ENCODE results near the gene CTIF. TPM values are rescaled to one million over a fixed set of nuclear protein-coding genes. Genes with fewer than 3 reads are reported as not detected.
"Not testable (repeated sequence)": the region's sequence is repeated elsewhere in the genome, so short reads cannot be mapped to it uniquely, and the experiment has no call there.

CTIF gene
- polyA plus RNA-seq, 1 donor, result 18.9 TPM

DNA sequence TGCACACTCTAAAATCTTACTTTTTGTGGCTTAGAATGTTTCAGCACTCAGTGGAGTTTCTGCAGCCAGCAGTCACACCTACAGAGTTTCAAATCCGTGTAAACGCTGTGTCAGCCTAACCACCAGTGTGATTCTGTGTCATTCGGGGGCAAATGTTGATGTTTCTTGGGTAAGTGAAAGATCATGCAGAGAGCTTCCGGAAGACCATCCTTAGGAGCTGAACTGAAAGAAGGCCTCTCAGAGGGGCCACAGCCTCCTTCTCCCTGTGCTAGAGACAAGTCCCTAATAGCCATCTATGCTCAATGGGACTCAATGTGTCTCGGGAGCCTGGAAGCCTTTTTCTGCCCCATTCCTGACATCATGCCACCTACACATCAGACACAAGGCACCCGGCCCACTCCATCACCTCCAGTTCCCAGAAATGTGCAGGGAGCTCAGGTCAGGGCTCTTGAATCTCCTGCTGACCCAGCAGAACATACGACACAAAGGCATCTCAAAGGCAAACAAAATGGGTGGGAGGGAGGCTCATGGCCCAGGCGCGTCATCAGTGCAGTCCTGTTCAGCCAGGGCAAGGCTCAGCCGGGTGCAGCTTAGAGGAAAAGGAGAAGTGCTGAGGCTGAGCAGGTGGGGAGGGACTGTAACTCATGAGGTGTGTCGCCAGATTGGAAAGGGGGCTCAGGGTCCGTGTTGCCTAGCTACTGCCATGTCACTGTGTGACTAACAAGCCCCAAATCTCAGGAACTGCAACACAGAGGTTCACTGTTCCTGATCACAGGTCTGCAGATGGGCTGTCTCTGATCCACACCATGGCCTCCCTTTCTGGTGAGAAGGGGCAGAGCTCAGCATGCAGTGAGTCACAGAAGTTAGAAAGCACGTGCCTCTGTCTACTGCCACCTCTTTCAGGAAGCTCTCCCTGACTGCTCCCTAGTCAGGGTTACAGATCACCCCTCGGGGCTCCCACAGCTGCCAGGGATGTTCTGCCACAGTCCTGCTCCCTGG, 329.9 kb downstream of the CTIF start:
- no peak for DNase-seq

DNA sequence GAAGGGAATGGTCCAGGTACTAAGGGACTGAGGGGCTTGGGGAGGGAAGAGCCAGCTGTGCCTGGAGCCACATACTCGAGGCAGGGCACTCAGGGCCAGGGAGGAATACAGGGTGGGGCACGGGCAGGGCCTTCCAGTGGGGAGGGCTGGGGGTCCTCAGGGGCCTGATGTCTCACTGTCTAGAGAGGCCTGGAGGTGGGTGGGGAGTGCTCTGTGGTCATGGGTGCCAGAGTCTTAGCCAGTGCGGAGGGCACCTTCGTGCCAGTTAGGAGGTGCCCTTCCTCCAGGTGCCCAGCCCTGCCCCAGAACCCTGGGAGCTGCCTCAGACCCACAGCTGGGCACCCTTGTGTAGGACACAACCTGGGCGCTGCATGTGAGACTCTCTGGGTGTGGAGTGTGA, 330.8 kb downstream of the CTIF start:
- no peak for DNase-seq

DNA sequence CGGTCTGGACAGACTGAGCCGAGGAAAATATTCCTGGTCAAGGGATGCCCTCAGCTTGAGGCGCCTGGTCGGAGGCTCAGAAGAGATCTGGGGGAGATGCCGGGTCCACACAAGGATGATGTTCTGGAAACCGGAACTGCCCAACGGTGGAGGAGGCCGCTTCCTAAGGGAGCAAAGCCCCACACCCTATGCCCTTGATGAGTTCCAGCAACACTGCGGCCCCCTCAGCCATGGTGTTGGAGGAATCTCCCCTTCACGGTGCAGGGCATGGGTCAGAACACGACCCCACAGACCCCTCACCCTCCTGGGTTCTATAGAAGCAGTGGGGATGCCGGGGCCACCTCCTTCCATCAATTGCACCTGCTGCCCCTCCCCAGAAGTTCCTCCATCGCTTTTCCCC, 332.1 kb downstream of the CTIF start:
- DNase-seq, result not testable (repeated sequence)

DNA sequence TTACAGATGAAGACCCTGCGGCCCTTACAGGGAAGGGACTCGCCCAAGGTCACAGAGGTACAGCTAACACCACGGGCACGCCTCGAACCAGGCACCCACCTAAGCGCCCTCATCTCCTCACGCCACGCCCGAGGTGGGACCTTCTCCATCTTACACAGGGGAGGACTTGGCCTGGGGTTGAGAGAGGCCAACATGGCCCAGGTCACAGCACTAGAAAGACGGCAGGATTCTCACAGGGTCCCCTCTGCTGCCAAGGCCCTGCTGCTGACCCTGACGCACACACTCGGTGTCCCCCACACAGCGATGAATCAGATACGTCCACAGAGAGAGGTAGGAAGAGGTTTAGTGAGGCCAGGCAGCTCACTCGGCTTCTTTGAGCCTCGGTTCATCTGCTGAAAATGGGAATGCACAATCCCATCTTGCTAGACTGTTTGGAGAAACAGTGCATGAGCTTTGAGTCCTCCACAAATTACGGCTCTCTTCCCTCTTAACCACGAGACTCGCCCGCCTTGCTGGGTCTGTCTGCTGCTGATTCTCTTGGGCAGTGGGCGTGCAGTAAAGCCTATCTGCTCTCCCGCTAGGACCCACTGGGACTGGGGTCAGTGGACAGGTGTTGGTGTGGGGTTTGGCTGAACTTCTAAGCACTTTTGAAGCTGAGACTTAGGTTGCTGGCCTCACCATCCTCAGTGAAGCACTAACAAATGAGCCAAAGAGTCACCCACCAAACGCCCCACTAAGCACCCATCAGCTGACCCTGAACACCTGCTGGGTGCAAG, 332.7 kb downstream of the CTIF start:
- no peak for DNase-seq

DNA sequence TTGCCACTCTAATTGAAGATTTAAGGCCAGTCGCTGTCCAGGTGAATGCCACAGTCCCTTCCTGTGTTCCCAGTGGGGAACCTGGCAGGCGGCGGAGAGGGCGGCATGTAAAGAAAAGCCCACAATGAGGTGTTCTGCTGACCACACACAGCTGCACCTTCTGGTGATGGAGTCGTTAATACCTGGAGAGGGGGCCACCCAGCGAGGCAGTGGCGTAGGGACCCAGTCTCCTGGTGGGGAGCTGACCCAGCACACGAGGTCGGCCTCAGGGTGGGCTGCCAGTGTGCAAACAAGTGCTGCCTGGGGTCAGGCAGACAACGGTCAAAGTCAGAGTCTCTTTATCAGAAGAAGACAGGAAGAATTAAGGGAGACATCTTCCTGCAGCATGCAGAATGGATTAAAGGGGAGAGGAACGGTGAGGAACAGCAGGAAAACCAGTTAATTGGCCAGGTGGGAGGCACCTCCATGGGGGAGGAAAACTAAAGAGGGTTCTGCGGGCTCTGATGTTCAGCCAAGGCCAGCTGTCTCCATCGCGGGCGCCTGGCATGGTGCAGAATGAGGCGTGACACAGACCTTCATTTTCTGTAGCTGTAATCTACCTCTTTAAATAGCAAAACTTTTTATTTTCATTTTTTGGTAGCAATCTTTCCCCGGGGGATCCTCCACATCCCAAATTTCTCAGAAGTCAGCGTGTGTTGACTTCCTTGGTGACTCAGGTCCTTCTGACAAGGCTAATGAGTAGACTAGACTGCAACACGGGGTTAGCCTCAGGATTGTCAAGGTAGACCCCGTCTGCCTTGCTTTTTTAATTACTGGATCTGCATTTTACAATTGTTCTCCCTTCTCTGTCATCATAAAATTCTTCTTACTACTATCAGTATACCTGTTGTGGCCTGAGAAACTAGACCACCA, 333.7 kb downstream of the CTIF start:
- no peak for DNase-seq

DNA sequence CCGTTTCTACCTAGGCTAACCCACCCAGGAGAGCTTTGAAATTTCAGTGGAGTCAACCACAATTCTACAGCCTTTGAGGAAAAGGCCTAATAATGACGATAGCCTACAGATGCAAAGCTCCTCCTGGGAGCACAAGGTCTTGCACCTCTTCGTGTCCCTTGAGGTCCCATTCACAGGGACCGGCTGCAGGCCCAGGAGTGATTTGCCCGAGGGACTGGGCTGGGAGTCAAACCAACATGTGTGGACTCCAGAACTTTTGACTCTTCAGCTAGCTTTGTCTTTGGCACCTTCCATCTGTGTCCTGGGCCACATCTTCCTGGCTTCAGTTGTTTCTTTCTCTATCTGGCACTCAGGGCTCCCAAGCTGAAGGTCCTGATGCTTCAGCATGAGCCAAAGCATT, 335.4 kb downstream of the CTIF start:
- DNase-seq, result no peak

DNA sequence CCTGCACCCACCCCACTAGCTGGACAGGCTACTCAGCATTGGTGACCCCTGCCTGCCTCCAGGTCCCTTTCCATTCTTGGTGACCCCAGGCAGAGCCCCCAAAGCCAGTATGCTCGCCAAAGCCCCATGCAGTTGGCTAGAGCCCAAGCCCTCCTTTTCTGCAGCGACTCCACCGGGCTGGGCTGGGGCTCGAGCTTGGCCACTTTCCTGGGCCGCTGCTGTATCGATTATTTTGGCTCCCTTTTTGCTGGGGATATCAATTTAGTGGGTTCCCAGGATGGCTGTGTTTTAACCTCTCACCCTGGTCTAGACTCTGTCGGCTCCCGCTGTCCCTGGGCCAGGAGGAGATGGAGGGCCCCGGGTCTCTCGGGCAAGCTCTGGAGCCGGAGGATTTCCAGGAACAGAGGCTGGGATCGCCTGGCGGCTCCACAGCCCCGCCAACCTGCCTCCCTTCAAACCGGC, 335.9 kb downstream of the CTIF start:
- DNase-seq, result no peak

DNA sequence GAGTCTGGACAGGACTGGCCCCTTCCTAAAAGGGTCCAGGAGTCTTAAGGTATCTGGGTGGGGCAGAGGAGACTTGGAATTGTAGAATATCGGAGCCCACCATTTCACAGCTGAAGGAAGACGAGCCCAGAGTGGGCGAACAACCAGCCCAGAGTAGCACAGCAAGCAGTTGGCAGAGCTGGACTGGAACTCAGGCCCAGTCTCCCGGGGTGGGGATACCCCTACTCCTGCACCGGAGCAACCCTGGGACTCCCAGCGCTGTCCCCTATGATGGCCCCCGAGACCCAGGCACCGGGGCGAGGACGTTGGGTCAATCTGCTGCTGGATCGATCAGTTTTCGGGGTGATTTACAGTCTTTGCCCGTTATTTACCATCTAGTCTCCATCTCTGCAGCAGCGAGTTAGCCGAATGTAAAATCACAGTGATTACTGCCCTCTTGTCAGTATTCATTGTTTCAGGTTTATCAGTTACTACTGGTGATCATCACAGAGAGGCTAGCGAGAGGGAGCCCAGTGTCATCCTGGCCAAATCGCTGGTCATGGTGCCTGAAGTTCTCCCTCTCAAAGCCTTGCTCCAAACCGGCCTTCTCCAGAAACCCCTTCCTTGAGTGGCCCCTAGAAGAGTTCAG, 336.6 kb downstream of the CTIF start:
- no peak for DNase-seq

DNA sequence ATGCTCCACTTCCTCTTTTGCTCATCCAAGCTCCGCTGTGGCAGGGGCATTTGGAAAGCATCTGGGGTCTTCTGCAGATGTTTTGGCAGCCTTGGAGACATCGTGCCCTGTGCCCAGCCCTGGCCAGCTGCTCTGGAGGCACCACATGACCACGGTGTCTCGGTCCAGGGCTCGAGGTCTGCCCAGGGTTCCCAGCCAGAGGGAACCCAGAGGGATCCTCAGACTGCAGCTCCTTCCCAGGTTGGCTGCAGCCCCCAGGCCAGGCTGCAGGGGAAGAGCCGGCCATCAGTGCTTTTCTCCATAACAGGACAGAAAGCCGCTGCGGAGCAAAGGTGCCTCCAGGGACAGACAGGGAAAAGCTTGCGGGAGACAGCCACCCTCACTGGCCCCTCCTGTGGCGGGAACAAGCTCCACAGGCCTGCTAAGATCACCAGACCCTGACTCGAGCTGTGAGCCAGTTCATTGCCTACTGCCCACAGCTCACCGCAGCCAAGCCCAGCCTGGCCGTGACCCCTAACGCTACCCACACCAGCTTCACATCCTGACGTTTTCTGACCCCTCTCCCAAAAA, 337.2 kb downstream of the CTIF start:
- no peak for DNase-seq

DNA sequence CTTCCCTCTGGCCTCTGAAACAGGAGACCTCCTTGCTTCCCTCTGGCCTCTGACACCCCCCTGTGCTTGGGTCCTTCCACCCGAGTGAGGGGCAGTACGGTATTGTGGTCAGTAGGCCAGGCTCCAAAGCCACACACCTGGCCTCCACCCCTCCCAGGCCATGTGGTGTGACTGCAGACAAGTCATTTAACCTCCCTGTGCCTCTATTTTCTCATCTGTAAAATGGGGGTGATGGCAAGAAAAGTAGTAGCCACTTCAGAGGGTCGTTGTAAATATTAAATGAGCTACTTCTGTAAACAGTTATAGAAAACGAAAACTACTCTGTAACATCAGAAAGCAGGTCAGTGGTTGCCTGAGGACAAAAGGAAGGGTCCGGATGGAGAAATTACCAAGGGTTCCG, 337.8 kb downstream of the CTIF start:
- no peak for DNase-seq

DNA sequence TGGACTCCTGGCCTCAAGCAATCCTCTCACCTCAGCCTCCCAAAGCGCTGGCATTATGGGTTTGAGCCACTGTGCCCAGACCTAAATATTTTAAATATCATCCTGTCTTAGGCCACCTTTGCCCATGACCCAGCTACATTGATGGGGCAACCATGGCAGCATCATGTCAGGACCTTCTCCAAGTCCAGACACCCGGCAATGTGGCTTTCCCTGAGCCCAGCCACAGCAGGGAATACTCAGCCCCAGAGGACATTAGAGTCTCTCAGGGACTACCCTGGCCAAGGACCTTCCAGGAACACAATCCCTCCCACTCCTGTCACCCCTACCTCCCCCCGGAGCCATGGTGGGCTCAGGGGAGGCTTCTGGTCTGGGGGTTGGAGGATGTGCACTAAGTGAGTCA, 339.1 kb downstream of the CTIF start:
- DNase-seq, result no peak

DNA sequence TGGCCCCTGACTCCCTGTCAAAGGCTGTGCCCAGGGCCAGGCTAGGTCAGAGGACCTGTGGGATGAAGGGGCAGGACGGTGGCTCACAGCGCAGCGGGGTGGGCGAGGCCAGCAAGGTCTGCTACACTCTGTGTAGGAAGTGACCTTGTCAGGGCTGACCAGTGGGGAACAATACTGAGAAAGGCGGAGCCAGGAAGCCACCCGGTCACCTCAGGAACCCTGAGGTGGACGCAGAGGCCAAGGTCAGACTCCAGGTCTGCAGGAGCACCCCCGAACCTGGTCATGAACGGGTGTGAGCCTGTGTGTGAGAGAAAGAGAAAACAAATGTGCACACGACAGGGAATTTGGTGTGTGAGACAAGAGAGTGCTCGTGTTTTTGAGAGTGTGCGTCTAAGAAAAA, 339.6 kb downstream of the CTIF start:
- no peak for DNase-seq

DNA sequence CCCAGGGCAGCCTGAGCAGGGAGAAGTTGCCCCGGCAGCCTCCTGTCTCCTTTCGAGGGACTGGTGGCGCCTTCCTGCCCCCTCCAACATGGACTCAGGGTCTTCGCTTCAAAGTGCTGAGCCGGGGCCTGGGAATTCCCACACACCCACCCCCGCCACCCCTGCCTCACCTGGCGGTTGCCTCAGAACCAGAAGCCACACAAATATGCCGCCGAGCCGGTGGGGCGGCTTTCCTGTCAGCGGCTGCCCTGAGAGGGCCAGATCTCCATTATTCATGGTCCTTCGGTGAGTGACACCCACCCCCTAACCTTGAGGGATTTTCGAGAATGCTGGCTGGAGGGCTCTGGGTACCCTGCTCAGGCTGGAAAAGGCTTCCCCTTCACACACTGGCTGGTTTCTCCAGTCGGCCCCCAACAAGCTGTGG, 340.2 kb downstream of the CTIF start:
- peak; percentile 66 for DNase-seq

DNA sequence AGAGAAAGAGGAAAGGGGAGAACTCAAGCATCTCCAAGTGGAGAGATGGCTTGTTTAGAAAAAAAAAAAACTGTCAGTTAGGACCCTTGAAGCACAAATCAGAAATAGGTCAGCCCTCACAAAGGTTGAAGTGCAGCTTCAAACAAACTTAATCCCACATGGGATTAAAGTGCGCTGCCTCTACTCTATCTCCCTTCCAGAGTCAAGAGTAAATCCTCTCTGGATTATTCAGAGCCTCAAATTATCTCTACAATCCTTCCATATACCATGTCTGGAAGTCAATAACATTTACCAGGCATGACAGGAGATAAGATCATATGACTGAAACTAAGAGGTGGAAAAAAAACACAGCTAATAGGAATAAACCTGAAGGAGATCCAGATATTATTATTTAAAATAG, 342.1 kb downstream of the CTIF start:
- DNase-seq, result no peak

DNA sequence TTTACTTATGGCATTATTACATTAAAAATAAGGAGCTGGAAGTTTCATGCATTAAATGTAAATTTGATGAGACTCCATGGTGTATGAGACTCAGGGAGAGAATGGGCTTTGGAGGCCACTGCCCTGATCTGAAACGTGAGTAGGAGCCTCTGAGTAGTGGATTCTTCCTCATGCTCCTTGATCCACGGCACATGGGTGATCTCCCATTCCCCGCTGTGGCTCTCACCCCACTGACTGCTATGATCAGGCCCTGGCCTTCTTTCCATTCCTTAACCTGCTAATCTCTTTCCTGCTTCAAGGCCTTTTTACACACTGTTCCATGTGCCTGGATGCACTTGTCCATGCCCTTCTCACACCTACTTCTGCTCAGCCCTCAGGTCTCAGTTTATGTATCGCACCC, 343.5 kb downstream of the CTIF start:
- no peak for DNase-seq

DNA sequence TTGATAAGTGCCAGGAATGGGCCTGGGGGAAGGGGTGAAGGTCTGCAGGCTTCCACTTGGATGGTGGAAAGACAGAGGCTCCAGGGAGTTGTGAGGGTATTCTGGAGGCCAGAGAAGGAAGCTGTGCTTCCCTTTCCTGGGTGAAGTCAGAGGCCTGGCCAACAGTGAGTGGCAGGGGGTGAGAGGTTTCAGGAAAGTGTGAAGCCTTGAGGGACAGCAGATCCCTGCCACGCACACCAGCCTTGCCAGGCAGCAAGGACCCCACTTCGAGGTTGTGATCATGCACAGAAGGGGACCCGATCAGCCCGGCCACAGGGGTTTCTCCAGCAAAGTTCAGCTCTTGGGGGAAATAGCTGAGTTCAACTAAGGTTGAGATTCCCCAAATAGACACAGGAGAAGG, 345.5 kb downstream of the CTIF start:
- no peak for DNase-seq

DNA sequence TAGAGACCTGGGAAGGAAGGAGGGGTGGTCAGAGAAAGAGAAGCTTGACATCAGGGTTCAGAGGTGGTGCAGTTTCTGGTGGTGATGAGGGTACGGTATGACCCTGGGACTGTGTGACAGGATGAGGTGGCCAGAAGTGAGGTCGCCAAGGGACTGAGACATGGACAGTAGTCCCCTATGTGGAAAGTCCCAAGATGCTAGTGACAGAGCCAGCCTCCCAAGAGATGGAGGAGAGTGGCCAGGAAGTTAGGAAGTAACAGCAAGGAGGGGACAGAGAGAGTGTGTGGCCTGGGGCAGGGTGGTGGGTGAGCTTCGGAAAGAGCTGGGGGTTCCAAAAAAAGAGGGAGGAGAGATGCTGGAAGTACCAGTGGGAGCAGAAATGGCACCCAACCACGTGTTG, 345.9 kb downstream of the CTIF start:
- no peak for DNase-seq

DNA sequence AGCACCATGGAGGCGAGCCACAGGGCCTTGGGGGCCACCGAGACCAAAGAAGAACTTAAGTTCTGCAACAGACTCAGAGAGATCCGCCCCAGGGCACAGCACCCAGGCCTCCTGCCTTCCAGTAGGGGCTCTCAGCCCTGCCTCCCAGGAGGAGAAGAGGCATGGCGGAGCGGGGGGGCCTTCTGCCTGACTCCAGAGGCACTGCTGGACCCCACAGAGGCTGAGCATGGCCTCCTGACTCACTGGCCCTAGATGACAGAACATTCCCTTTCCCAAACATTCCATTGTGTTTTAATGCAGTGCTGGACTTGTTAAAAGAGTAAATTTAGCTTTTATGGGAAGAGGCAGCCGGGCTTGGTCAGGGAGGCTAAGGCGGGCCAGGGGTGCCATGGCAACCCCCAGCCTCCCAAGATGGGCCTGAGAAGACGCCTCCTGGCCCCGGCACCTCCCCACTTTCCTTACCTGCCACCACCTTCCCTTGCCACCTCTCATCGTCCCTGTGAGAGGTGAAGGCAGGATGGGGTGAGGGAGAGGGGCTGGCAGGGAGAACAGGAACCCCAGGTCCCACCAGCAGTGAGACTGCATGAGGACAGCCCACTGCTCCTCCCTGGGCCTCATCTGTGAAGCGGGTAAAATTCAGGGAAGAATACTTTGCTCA, 346.6 kb downstream of the CTIF start:
- no peak for DNase-seq

DNA sequence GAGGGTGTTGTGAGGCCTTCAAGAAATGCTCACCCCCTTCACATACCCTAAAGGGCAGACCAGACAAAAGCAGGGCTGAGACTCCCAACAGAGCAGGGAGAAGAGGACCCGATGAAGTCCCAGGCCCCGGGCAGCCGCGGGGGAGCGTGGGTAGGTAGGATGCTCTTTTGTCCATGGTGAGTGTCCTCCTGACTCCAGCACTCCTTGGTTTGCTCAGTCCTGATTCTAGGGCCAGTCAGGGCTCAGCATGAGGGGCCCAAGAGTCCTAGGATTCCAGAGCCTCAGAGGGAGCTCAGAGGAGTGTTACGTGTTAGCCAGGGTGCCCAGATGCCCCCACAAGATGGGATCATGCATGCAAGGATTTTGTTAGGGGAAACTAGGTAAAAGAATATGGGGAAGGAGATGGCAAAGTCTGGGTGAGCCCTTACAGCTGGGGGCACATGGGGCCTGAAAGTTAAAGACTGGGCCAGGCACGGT, 347.1 kb downstream of the CTIF start:
- DNase-seq, result no peak

DNA sequence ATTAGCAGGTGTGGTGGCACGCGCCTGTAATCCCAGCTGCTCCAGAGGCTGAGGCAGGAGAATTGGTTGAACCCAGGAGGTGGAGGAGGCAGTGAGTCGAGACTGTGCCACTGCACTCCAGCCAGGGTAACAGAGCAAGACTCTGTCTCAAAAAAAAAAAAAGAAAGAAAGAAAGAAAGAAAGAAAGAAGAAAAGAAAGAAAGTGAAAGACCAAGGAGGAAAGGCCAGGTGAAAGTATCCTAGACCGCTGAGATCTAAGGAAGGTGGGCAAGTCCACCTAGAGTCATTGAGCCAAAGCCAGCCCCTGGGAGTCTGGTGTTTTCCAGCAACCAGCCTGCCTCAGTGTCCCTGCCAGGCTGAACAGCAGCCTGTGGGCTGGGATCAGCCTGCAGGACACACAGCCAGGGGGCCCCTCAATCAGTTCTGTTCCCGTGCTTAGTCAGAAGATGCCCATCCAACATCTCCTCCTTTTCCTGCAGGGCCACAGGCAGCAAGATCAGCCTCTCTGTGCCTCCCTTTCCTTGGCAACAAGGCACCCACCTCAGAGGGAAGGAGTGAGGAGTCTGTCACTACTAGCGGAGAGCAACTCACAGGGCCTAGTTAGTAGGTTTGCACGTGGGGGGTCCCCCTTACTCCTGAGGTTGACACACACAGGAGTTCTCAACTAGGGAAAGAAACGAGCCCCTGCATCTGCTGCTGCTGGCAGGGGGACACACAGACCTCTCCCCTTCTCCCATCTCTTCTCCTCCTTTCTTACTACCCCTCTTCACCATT, 347.9 kb downstream of the CTIF start:
- DNase-seq, result no peak

Data from left kidney (tissue), 2 donors.